ENCODE data around the gene PCGF6. TPM values are rescaled to one million over a fixed set of nuclear protein-coding genes. Genes with fewer than 3 reads are reported as not detected.

Gene PCGF6
- 1 to 10 TPM; 1.6 to 1.8 TPM for total RNA-seq
- polyA plus RNA-seq (2013, experiment 1 of 2): 6.2 TPM
- polyA plus RNA-seq (2013, experiment 2 of 2): 8.6 TPM
- total RNA-seq: 4.0 to 33.5 (median 15.2) reads per million in 172 experiments

- no peaks in the 10 kb centered on the region for H3K27me3 Mint-ChIP-seq
- peaks cover 11% of the 10 kb centered on the region for H3K4me1 Mint-ChIP-seq (ENCODE audit: low read depth)
- CTCF ChIA-PET: no interaction called here
- no peaks in the 10 kb centered on the region for H3K27me3 ChIP-seq (ENCODE audit: control insufficient read depth in 1 of 2, insufficient read depth in 2 of 2, low read length in 2 of 2)
- no peaks in the 10 kb centered on the region for H3K9me3 ChIP-seq (ENCODE audit: control insufficient read depth in 1 of 2, insufficient read depth in 1 of 2, low read length in 2 of 2)
- H3K36me3 ChIP-seq (ENCODE audit: insufficient read depth, low read length): peaks cover 12% of the 10 kb centered on the region
- no peak for TF ChIP-seq CTCF (IDR thresholded peaks at IDR 0.05)
- peak within 1 kb of the TSS; percentile 61 for H3K27ac Mint-ChIP-seq
- DNase-seq (peak; percentile 39 to 83 (median 60)), ATAC-seq (ENCODE audit: poor library complexity) (peak; percentile 86)
- H3K9me3 Mint-ChIP-seq: no peaks in the 10 kb centered on the region
- POLR2A ChIA-PET: interaction anchor here (1.0 to 3.9 kb wide), 5 partner anchors 18 to 433 kb away, joined by 3 to 28 read pairs (median 4); partner anchors contain the start of genes ATP5MK, CNNM2, PDCD11 and TAF5
- intact Hi-C loops (cut with DNase I, micrococcal nuclease): loop anchor here (1.0 to 2.0 kb wide), 2 partner anchors 16 to 18 kb away; partner anchors contain the start of gene TAF5 (in 1 of the 2)
- H3K4me3 Mint-ChIP-seq: peak within 1 kb of the TSS; percentile 86
- H3K4me1 ChIP-seq (ENCODE audit: insufficient read depth, low read length): peaks cover 22% of the 10 kb centered on the region
- peaks cover 27% of the 10 kb centered on the region for H3K36me3 Mint-ChIP-seq (ENCODE audit: low read depth)
- H3K27ac ChIP-seq (ENCODE audit: low read depth in 1 of 2, low read length in 2 of 2): peak within 1 kb of the TSS in 1 of 2 donors; percentile 14
- peak within 1 kb of the TSS; percentile 77 for H3K4me3 ChIP-seq (ENCODE audit: low read length)
These were observed at the start of gene PCGF6 for GRCh38 chr10:103350517-103351260. PCGF6 (minus strand) TSS chr10:103351140; CDS start chr10:103351066, 74 bp downstream.

GRCh38 chr10:103397191-103397825, 46.4 kb upstream of the PCGF6 start:
- Histone ChIP-seq H3K27me3 (ENCODE audit: control insufficient read depth in 1 of 2, insufficient read depth in 2 of 2, low read length in 2 of 2) (no peaks in the 10 kb centered on the region), H3K4me1 (ENCODE audit: insufficient read depth, low read length) (peaks cover 23% of the 10 kb centered on the region), H3K4me3 (ENCODE audit: low read length) (peak overlapping the region; percentile 95), H3K27ac (ENCODE audit: low read depth in 1 of 2, low read length in 2 of 2) (peak overlapping the region in 1 of 2 donors; percentile 61), H3K9me3 (ENCODE audit: control insufficient read depth in 1 of 2, insufficient read depth in 1 of 2, low read length in 2 of 2) (no peaks in the 10 kb centered on the region), H3K36me3 (ENCODE audit: insufficient read depth, low read length) (peaks cover 39% of the 10 kb centered on the region)
- peak overlapping the region; percentile 99 for H3K4me3 Mint-ChIP-seq
- ChIA-PET POLR2A (interaction anchor here (1.4 to 2.8 kb wide), 4 partner anchors 29 to 55 kb away, joined by 5 to 27 read pairs (median 6); partner anchors contain the start of genes CALHM2, PCGF6 and TAF5), CTCF (no interaction called here)
- peak overlapping the region; percentile 96 for H3K27ac Mint-ChIP-seq
- intact Hi-C loops (cut with DNase I, micrococcal nuclease): no loop called here
- H3K27me3 Mint-ChIP-seq: no peaks in the 10 kb centered on the region
- peaks cover 55% of the 10 kb centered on the region for H3K4me1 Mint-ChIP-seq (ENCODE audit: low read depth)
- DNase-seq: peak in 1 of 14 experiments; percentile 22
- peaks cover 65% of the 10 kb centered on the region for H3K36me3 Mint-ChIP-seq (ENCODE audit: low read depth)
- no peak for TF ChIP-seq CTCF (IDR thresholded peaks at IDR 0.05)
- no peaks in the 10 kb centered on the region for H3K9me3 Mint-ChIP-seq
- no peak for ATAC-seq (ENCODE audit: poor library complexity)

GRCh38 chr10:103396789-103397087, 45.8 kb upstream of the PCGF6 start:
- TF ChIP-seq CTCF (IDR thresholded peaks at IDR 0.05): no peak
- no peaks in the 10 kb centered on the region for H3K27me3 Mint-ChIP-seq
- H3K4me3 ChIP-seq (ENCODE audit: low read length): peak overlapping the region; percentile 95
- CTCF ChIA-PET: no interaction called here
- H3K9me3 ChIP-seq (ENCODE audit: control insufficient read depth in 1 of 2, insufficient read depth in 1 of 2, low read length in 2 of 2): no peaks in the 10 kb centered on the region
- intact Hi-C loops (cut with DNase I, micrococcal nuclease): loop anchor here (1.0 kb wide), 1 partner anchor 28 kb away; no protein-coding TSS in a partner anchor
- POLR2A ChIA-PET: interaction anchor here (1.4 to 2.8 kb wide), 4 partner anchors 29 to 56 kb away, joined by 5 to 27 read pairs (median 6); partner anchors contain the start of genes CALHM2, PCGF6 and TAF5
- peaks cover 23% of the 10 kb centered on the region for H3K4me1 ChIP-seq (ENCODE audit: insufficient read depth, low read length)
- DNase-seq (no peak), ATAC-seq (ENCODE audit: poor library complexity) (no peak)
- H3K27me3 ChIP-seq (ENCODE audit: control insufficient read depth in 1 of 2, insufficient read depth in 2 of 2, low read length in 2 of 2): no peaks in the 10 kb centered on the region
- H3K27ac Mint-ChIP-seq: peak overlapping the region; percentile 96
- peak overlapping the region; percentile 56 to 61 for H3K27ac ChIP-seq (ENCODE audit: low read depth in 1 of 2, low read length in 2 of 2)
- peaks cover 55% of the 10 kb centered on the region for H3K4me1 Mint-ChIP-seq (ENCODE audit: low read depth)
- peaks cover 39% of the 10 kb centered on the region for H3K36me3 ChIP-seq (ENCODE audit: insufficient read depth, low read length)
- H3K36me3 Mint-ChIP-seq (ENCODE audit: low read depth): peaks cover 68% of the 10 kb centered on the region
- no peaks in the 10 kb centered on the region for H3K9me3 Mint-ChIP-seq
- peak overlapping the region; percentile 99 for H3K4me3 Mint-ChIP-seq
